Measurements from ENCODE around the gene MFN2. TPM values are rescaled to one million over a fixed set of nuclear protein-coding genes. Genes with fewer than 3 reads are reported as not detected.

MFN2 gene
- total RNA-seq, 1 donor, result 59.7 TPM

GRCh38 chr1:12010746-12011570 lies 30.7 kb downstream of the MFN2 start:
- no peak for DNase-seq (ENCODE audit: low read depth)
- no peak overlapping the region for H3K4me3 ChIP-seq (ENCODE audit: low read depth, low read length)
- TF ChIP-seq CTCF (IDR thresholded peaks at IDR 0.05; ENCODE audit: insufficient read depth, low read length), result no peak

- no peak for TF ChIP-seq CTCF (IDR thresholded peaks at IDR 0.05; ENCODE audit: insufficient read depth, low read length)
- no peak for DNase-seq (ENCODE audit: low read depth)
- no peak overlapping the region for H3K4me3 ChIP-seq (ENCODE audit: low read depth, low read length)
Measured at GRCh38 chr1:12011998-12012397, 31.8 kb downstream of the MFN2 start.

- TF ChIP-seq CTCF (IDR thresholded peaks at IDR 0.05; ENCODE audit: insufficient read depth, low read length), result no peak
- DNase-seq (ENCODE audit: low read depth), result no peak
- H3K4me3 ChIP-seq (ENCODE audit: low read depth, low read length), result no peak overlapping the region
Measured at GRCh38 chr1:12012560-12013316, 32.5 kb downstream of the MFN2 start.

- no peak for TF ChIP-seq CTCF (IDR thresholded peaks at IDR 0.05; ENCODE audit: insufficient read depth, low read length)
- H3K4me3 ChIP-seq (ENCODE audit: low read depth, low read length), result no peak overlapping the region
- no peak for DNase-seq (ENCODE audit: low read depth)
Measured at GRCh38 chr1:12014141-12014991, 34.1 kb downstream of the MFN2 start.

- no peak for TF ChIP-seq CTCF (IDR thresholded peaks at IDR 0.05; ENCODE audit: insufficient read depth, low read length)
- DNase-seq (ENCODE audit: low read depth), result no peak
- no peak overlapping the region for H3K4me3 ChIP-seq (ENCODE audit: low read depth, low read length)
Measured at GRCh38 chr1:12015001-12015491, 34.8 kb downstream of the MFN2 start.

- H3K4me3 ChIP-seq (ENCODE audit: low read depth, low read length), result no peak overlapping the region
- TF ChIP-seq CTCF (IDR thresholded peaks at IDR 0.05; ENCODE audit: insufficient read depth, low read length), result no peak
- no peak for DNase-seq (ENCODE audit: low read depth)
Measured at GRCh38 chr1:12015499-12015898, 35.3 kb downstream of the MFN2 start.
